SK-N-SH (cell line): ENCODE results near the gene ZFHX3. TPM values are rescaled to one million over a fixed set of nuclear protein-coding genes. Genes with fewer than 3 reads are reported as not detected.

Experiments used
- CTCF ChIA-PET: fragments of 300-600, 350-600 bp; formaldehyde crosslinking; extraction: SDS; loops from one replicate; lab custom pipeline; 2021; lab: Yijun Ruan, JAX
- POLR2A ChIA-PET: fragments of 350-600 bp; sonication (Branson Sonifier 250); formaldehyde crosslinking; extraction: SDS; loops from one replicate; lab custom pipeline; 2020; ENCODE audit warnings: antibody characterized with exemption, inconsistent platforms; lab: Yijun Ruan, JAX
- DNase-seq: peaks from one replicate; pipeline ENCODE4 v3.0.0; 2012
- H2AFZ ChIP-seq: fragments of 200-600 bp; sonication (generic); 2 replicates; pipeline ENCODE4 v1.8.1; 2016; ENCODE audit warnings: antibody characterized with exemption, mild to moderate bottlenecking, low read depth
- H3F3A ChIP-seq: fragments of 200-600 bp; sonication (generic); replicated peaks from 2 replicates; pipeline ENCODE3; 2016; ENCODE audit warnings: antibody characterized with exemption, mild to moderate bottlenecking; ENCODE audit not compliant: insufficient read depth
- H3K27ac ChIP-seq, 2 experiments: fragments of 200-500 bp in 1 of 2; fragments of 200-600 bp in 1 of 2; sonication (Bioruptor generic) in 1 of 2; sonication (generic), shearing (Covaris generic) in 1 of 2; 2 replicates each; pipeline versions ENCODE4 v1.5.1 to v1.6.1; 2014 to 2016; ENCODE audit warnings: low read depth in 2 of 2, inconsistent platforms in 1 of 2, low read length in 1 of 2, mild to moderate bottlenecking in 1 of 2, mixed read lengths in 1 of 2
- H3K27me3 ChIP-seq: fragments of 200-600 bp; sonication (generic), shearing (Covaris generic); 2 replicates; pipeline ENCODE4 v1.6.1; 2016; ENCODE audit warnings: mixed run types; ENCODE audit not compliant: insufficient read depth
- H3K36me3 ChIP-seq, 2 experiments: fragments of 200-500 bp in 1 of 2; fragments of 200-600 bp in 1 of 2; sonication (Bioruptor generic) in 1 of 2; sonication (generic) in 1 of 2; replicated peaks in 1 of 2; 2 replicates each; pipeline versions ENCODE3 to v1.5.1; 2014 to 2016; ENCODE audit warnings: low read length in 1 of 2, mild to moderate bottlenecking in 1 of 2; ENCODE audit not compliant: insufficient read depth in 2 of 2, control insufficient read depth in 1 of 2
- H3K4me1 ChIP-seq, 2 experiments: fragments of 200-500 bp in 1 of 2; fragments of 200-600 bp in 1 of 2; sonication (Bioruptor generic) in 1 of 2; sonication (generic), shearing (Covaris generic) in 1 of 2; 2 replicates each; pipeline versions ENCODE4 v1.5.1 to v1.6.1; 2014 to 2016; ENCODE audit warnings: low read depth in 1 of 2, low read length in 1 of 2, mixed run types in 1 of 2; ENCODE audit not compliant: insufficient read depth in 2 of 2, control insufficient read depth in 1 of 2
- H3K4me2 ChIP-seq: fragments of 200-600 bp; sonication (generic), shearing (Covaris generic); 2 replicates; pipeline ENCODE4 v1.6.1; 2017; ENCODE audit warnings: mixed run types
- H3K4me3 ChIP-seq, 2 experiments: fragments of 200-500 bp in 1 of 2; fragments of 200-600 bp in 1 of 2; sonication (Bioruptor generic) in 1 of 2; sonication (generic), shearing (Covaris generic) in 1 of 2; 2 replicates each; pipeline versions ENCODE4 v1.5.1 to v1.8.1; 2014 to 2016; ENCODE audit warnings: low read depth in 2 of 2, inconsistent platforms in 1 of 2, low read length in 1 of 2, mild to moderate bottlenecking in 1 of 2, mixed read lengths in 1 of 2, moderate library complexity in 1 of 2
- H3K79me2 ChIP-seq: fragments of 200-600 bp; sonication (generic); 2 replicates; pipeline ENCODE4 v1.8.1; 2017; ENCODE audit warnings: mild to moderate bottlenecking; ENCODE audit not compliant: insufficient read depth
- H3K9ac ChIP-seq: fragments of 200-600 bp; sonication (generic); 2 replicates; pipeline ENCODE4 v1.6.1; 2017; ENCODE audit warnings: mixed run types
- H3K9me2 ChIP-seq: fragments of 200-600 bp; sonication (generic); 2 replicates; pipeline ENCODE4 v1.6.1; 2017; ENCODE audit warnings: mixed run types
- H3K9me3 ChIP-seq: fragments of 200-600 bp; sonication (generic); 2 replicates; pipeline ENCODE4 v1.6.1; 2017; ENCODE audit warnings: mixed run types, mild to moderate bottlenecking, moderate library complexity
- H4K20me1 ChIP-seq: fragments of 200-600 bp; sonication (generic); 2 replicates; pipeline ENCODE4 v1.6.1; 2017; ENCODE audit warnings: mild to moderate bottlenecking, mixed run types; ENCODE audit not compliant: insufficient read depth
- CHD2 ChIP-seq: fragments of 150-350 bp; IDR thresholded peaks from 2 replicates; pipeline ENCODE4 v1.6.1; 2018; ENCODE audit warnings: low read length; ENCODE audit not compliant: partially characterized antibody
- EP300 ChIP-seq, 2 experiments: IDR thresholded peaks; 2 replicates each; pipeline versions ENCODE4 v1.4.0 to v1.6.1; 2012; ENCODE audit warnings: borderline replicate concordance in 1 of 2, low read depth in 1 of 2, low read length in 1 of 2
- FOSL2 ChIP-seq: IDR thresholded peaks from 2 replicates; pipeline ENCODE4 v1.4.0; 2012; ENCODE audit warnings: low read depth, mild to moderate bottlenecking, moderate library complexity, borderline replicate concordance
- FOXJ3 ChIP-seq: sonication (generic); formaldehyde crosslinking; IDR thresholded peaks from 2 replicates; pipeline ENCODE4 v1.5.1; 2020; ENCODE audit warnings: mild to moderate bottlenecking, missing genetic modification reagents
- FOXM1 ChIP-seq: IDR thresholded peaks from 2 replicates; pipeline ENCODE4 v1.4.0; 2012; ENCODE audit warnings: low read depth, mild to moderate bottlenecking
- IRF3 ChIP-seq: fragments of 150-350 bp; IDR thresholded peaks from 2 replicates; pipeline ENCODE4 v1.6.1; 2016; ENCODE audit warnings: mild to moderate bottlenecking, low read depth, low read length
- JUND ChIP-seq: IDR thresholded peaks from 2 replicates; pipeline ENCODE4 v1.4.0; 2012
- MAX ChIP-seq: IDR thresholded peaks from 2 replicates; pipeline ENCODE4 v1.4.0; 2012; ENCODE audit warnings: low read depth
- MEF2A ChIP-seq: IDR thresholded peaks from 2 replicates; pipeline ENCODE4 v1.4.0; 2012; ENCODE audit warnings: low read depth, borderline replicate concordance
- MXI1 ChIP-seq: IDR thresholded peaks from 2 replicates; pipeline ENCODE4 v1.6.1; 2012; ENCODE audit warnings: mild to moderate bottlenecking, low read depth, low read length, improper control_type of control experiment
- NRF1 ChIP-seq: IDR thresholded peaks from 2 replicates; pipeline ENCODE4 v1.6.1; 2012; ENCODE audit warnings: low read depth, mild to moderate bottlenecking, low read length
- RFX5 ChIP-seq: IDR thresholded peaks from 2 replicates; pipeline ENCODE4 v1.6.1; 2012; ENCODE audit warnings: mild to moderate bottlenecking, improper control_type of control experiment, low read length
- RXRA ChIP-seq: IDR thresholded peaks from 2 replicates; pipeline ENCODE4 v1.4.0; 2012; ENCODE audit warnings: low read depth, mild to moderate bottlenecking, borderline replicate concordance
- SIN3A ChIP-seq: IDR thresholded peaks from 2 replicates; pipeline ENCODE4 v1.6.1; 2012; ENCODE audit warnings: low read depth, mild to moderate bottlenecking, low read length, moderate library complexity, borderline replicate concordance
- TAF1 ChIP-seq: IDR thresholded peaks from 2 replicates; pipeline ENCODE4 v1.6.1; 2012; ENCODE audit warnings: low read depth, mild to moderate bottlenecking, low read length, moderate library complexity, borderline replicate concordance
- TCF12 ChIP-seq: IDR thresholded peaks from 2 replicates; pipeline ENCODE4 v1.4.0; 2012
- USF1 ChIP-seq: IDR thresholded peaks from 2 replicates; pipeline ENCODE4 v1.4.0; 2012; ENCODE audit warnings: low read depth, borderline replicate concordance
- USF2 ChIP-seq: fragments of 150-350 bp; IDR thresholded peaks from 2 replicates; pipeline ENCODE4 v1.6.1; 2017; ENCODE audit warnings: antibody characterized with exemption, low read length, low read depth, borderline replicate concordance
- ZBTB33 ChIP-seq: IDR thresholded peaks from 2 replicates; pipeline ENCODE4 v1.4.0; 2012; ENCODE audit warnings: low read depth, borderline replicate concordance
- WGBS: methylation state at CpG from one replicate; pipeline ENCODE4 v1.1.6; 2017; ENCODE audit warnings: low lambda C conversion rate; 5-methylcytosine and 5-hydroxymethylcytosine counted together
- polyA plus RNA-seq, 3 experiments: library from polyadenylated mRNA; depleted of rRNA; stranded (reverse); fragments of >200 nt; gene quantifications; 2 replicates each; pipeline ENCODE4 v1.2.3, GENCODE V29; 2012

The ZFHX3 gene
- polyA plus RNA-seq, 1 of the 3 experiments (the other 2 are of a cell fraction), result 2.0 TPM

- TF ChIP-seq USF2, result no peak
- no peak for TF ChIP-seq TCF12
- TF ChIP-seq JUND, result no peak
Observed at GRCh38 chr16:72837846-72838585, 209.9 kb downstream of the ZFHX3 start (continued).

GRCh38 chr16:72836985-72837384, 210.9 kb downstream of the ZFHX3 start:
- H3K4me1 ChIP-seq, result peaks cover 0 to 21% of the 10 kb centered on the region in 2 experiments; a peak in 3 of 4 replicates
- H3K36me3 ChIP-seq, result no peaks in the 10 kb centered on the region
- H3K27me3 ChIP-seq, result no peaks in the 10 kb centered on the region
- DNase-seq, result no peak
- H2AFZ ChIP-seq, result no peak overlapping the region
- H4K20me1 ChIP-seq, result no peaks in the 10 kb centered on the region
- ChIA-PET CTCF (interaction anchor here (0.6 to 3.4 kb wide), 6 partner anchors 8 to 1052 kb away, joined by 3 to 17 read pairs (median 3); no protein-coding TSS in a partner anchor), POLR2A (no interaction called here)
- no peak overlapping the region for H3K4me3 ChIP-seq
- no peak for TF ChIP-seq TAF1
- TF ChIP-seq FOXJ3, result no peak
- no peak for TF ChIP-seq RXRA
- no peak for TF ChIP-seq MAX
- no peak for TF ChIP-seq EP300 (IDR thresholded peaks at IDR 0.05; ENCODE audit: borderline replicate concordance in 1 of 2, low read depth in 1 of 2, low read length in 1 of 2)
- no peak for TF ChIP-seq USF1
- TF ChIP-seq FOXM1, result no peak
- TF ChIP-seq USF2, result no peak
- TF ChIP-seq MEF2A, result no peak
- no peak for TF ChIP-seq IRF3
- TF ChIP-seq FOSL2, result no peak
- TF ChIP-seq NRF1, result no peak
- TF ChIP-seq MXI1, result no peak
- no peak for TF ChIP-seq RFX5
- TF ChIP-seq SIN3A, result no peak
- no peak for TF ChIP-seq CHD2
- TF ChIP-seq ZBTB33, result no peak
- TF ChIP-seq, all 33 proteins: peak for 0
- H3K27ac ChIP-seq, result no peak overlapping the region
- no peak overlapping the region for H3K4me2 ChIP-seq
- H3K79me2 ChIP-seq, result peaks cover 36% of the 10 kb centered on the region; the same call in 1 of the 2 replicates
- WGBS, result 91% methylated on average over 4 of the region's 8 CpGs
- no peaks in the 10 kb centered on the region for H3K9me3 ChIP-seq
- H3K9me2 ChIP-seq, result no peaks in the 10 kb centered on the region
- H3F3A ChIP-seq, result peaks cover 5% of the 10 kb centered on the region
- no peak overlapping the region for H3K9ac ChIP-seq
